Renal cortex interstitium (tissue), 15 donors: ENCODE results near the gene ATP5MC2. TPM values are rescaled to one million over a fixed set of nuclear protein-coding genes. Genes with fewer than 3 reads are reported as not detected.
A peak's percentile ranks its signal among the peaks of the same experiment; 100 is the strongest.
"Not testable (repeated sequence)": the region's sequence is repeated elsewhere in the genome, so short reads cannot be mapped to it uniquely, and the experiment has no call there.

Experiments used
- DNase-seq, 11 donors: peaks; one replicate each; pipeline ENCODE4 v3.0.0-alpha.2; 2013; ENCODE audit warnings: low read depth in 9 of 11, low spot score in 4 of 11; ENCODE audit errors: extremely low read depth in 1 of 11
- long read RNA-seq, 16 experiments: transcript quantifications; one replicate each; lab custom pipeline, GENCODE V29; 2026
- polyA plus RNA-seq, 3 donors: library from polyadenylated mRNA; unstranded; fragments of 120-200 nt; gene quantifications; one replicate each; pipeline ENCODE4 v1.2.1, GENCODE V29; 2013; ENCODE audit not compliant: insufficient read length in 3 of 3

The ATP5MC2 gene
- polyA plus RNA-seq: 100 to 1,000 TPM; 598 to 641 (median 611) TPM
- long read RNA-seq, donor 1, transcript ATP5MC2-203 (4 exons, 1,976 nt): minor isoform, 57 of 608 reads
- long read RNA-seq, donor 1, transcript ATP5MC2-202 (5 exons, 878 nt): major isoform, 227 of 608 reads
- long read RNA-seq, donor 1, partial matches to known transcripts: 308 of 608 reads
- long read RNA-seq, donor 1, other reads (novel, unspliced or antisense): 15 of 608 reads
- long read RNA-seq, donor 2, transcript ATP5MC2-202 (5 exons, 878 nt): major isoform, 240 of 630 reads
- long read RNA-seq, donor 2, transcript ATP5MC2-203 (4 exons, 1,976 nt): minor isoform, 72 of 630 reads
- long read RNA-seq, donor 2, partial matches to known transcripts: 302 of 630 reads
- long read RNA-seq, donor 2, other reads (novel, unspliced or antisense): 14 of 630 reads
- long read RNA-seq, donor 3, transcript ATP5MC2-202 (5 exons, 878 nt): major isoform, 428 of 967 reads
- long read RNA-seq, donor 3, transcript ATP5MC2-203 (4 exons, 1,976 nt): minor isoform, 108 of 967 reads
- long read RNA-seq, donor 3, partial matches to known transcripts: 404 of 967 reads
- long read RNA-seq, donor 3, other reads (novel, unspliced or antisense): 21 of 967 reads
- long read RNA-seq, donor 4, transcript ATP5MC2-202 (5 exons, 878 nt): major isoform, 265 of 530 reads
- long read RNA-seq, donor 4, transcript ATP5MC2-203 (4 exons, 1,976 nt): minor isoform, 79 of 530 reads
- long read RNA-seq, donor 4, partial matches to known transcripts: 161 of 530 reads
- long read RNA-seq, donor 4, other reads (novel, unspliced or antisense): 20 of 530 reads
- long read RNA-seq, donor 5: 0 reads
- long read RNA-seq, donor 6, transcript ATP5MC2-202 (5 exons, 878 nt): major isoform, 255 of 661 reads
- long read RNA-seq, donor 6, transcript ATP5MC2-203 (4 exons, 1,976 nt): minor isoform, 69 of 661 reads
- long read RNA-seq, donor 6, partial matches to known transcripts: 325 of 661 reads
- long read RNA-seq, donor 6, other reads (novel, unspliced or antisense): 11 of 661 reads
- long read RNA-seq, donor 7, transcript ATP5MC2-203 (4 exons, 1,976 nt): minor isoform, 107 of 934 reads
- long read RNA-seq, donor 7, transcript ATP5MC2-202 (5 exons, 878 nt): major isoform, 413 of 934 reads
- long read RNA-seq, donor 7, partial matches to known transcripts: 395 of 934 reads
- long read RNA-seq, donor 7, other reads (novel, unspliced or antisense): 17 of 934 reads
- long read RNA-seq, donor 8, transcript ATP5MC2-202 (5 exons, 878 nt): major isoform, 584 of 809 reads
- long read RNA-seq, donor 8, transcript ATP5MC2-203 (4 exons, 1,976 nt): minor isoform, 197 of 809 reads
- long read RNA-seq, donor 8, transcript ATP5MC2-201 (5 exons, 1,792 nt): minor isoform, 5 of 809 reads
- long read RNA-seq, donor 8, partial matches to known transcripts: 23 of 809 reads
- long read RNA-seq, donor 8, other reads (novel, unspliced or antisense): 0 of 809 reads
- long read RNA-seq, donor 9, transcript ATP5MC2-203 (4 exons, 1,976 nt): minor isoform, 61 of 496 reads
- long read RNA-seq, donor 9, transcript ATP5MC2-202 (5 exons, 878 nt): major isoform, 222 of 496 reads
- long read RNA-seq, donor 9, partial matches to known transcripts: 200 of 496 reads
- long read RNA-seq, donor 9, other reads (novel, unspliced or antisense): 12 of 496 reads
- long read RNA-seq, donor 10, transcript ATP5MC2-203 (4 exons, 1,976 nt): minor isoform, 80 of 788 reads
- long read RNA-seq, donor 10, transcript ATP5MC2-202 (5 exons, 878 nt): major isoform, 292 of 788 reads
- long read RNA-seq, donor 10, partial matches to known transcripts: 392 of 788 reads
- long read RNA-seq, donor 10, other reads (novel, unspliced or antisense): 21 of 788 reads
- long read RNA-seq, donor 11, transcript ATP5MC2-202 (5 exons, 878 nt): major isoform, 214 of 408 reads
- long read RNA-seq, donor 11, transcript ATP5MC2-203 (4 exons, 1,976 nt): minor isoform, 51 of 408 reads
- long read RNA-seq, donor 11, partial matches to known transcripts: 127 of 408 reads
- long read RNA-seq, donor 11, other reads (novel, unspliced or antisense): 16 of 408 reads
- long read RNA-seq, donor 12, transcript ATP5MC2-202 (5 exons, 878 nt): major isoform, 124 of 290 reads
- long read RNA-seq, donor 12, transcript ATP5MC2-203 (4 exons, 1,976 nt): minor isoform, 41 of 290 reads
- long read RNA-seq, donor 12, partial matches to known transcripts: 123 of 290 reads
- long read RNA-seq, donor 12, other reads (novel, unspliced or antisense): 0 of 290 reads
- long read RNA-seq, donor 13: 0 reads
- long read RNA-seq, donor 14, transcript ATP5MC2-203 (4 exons, 1,976 nt): minor isoform, 68 of 518 reads
- long read RNA-seq, donor 14, transcript ATP5MC2-202 (5 exons, 878 nt): major isoform, 204 of 518 reads
- long read RNA-seq, donor 14, partial matches to known transcripts: 226 of 518 reads
- long read RNA-seq, donor 14, other reads (novel, unspliced or antisense): 17 of 518 reads
- long read RNA-seq, donor 15, transcript ATP5MC2-202 (5 exons, 878 nt): major isoform, 117 of 331 reads
- long read RNA-seq, donor 15, transcript ATP5MC2-203 (4 exons, 1,976 nt): minor isoform, 40 of 331 reads
- long read RNA-seq, donor 15, partial matches to known transcripts: 172 of 331 reads
- long read RNA-seq, donor 15, other reads (novel, unspliced or antisense): 0 of 331 reads
- long read RNA-seq, donor 16, transcript ATP5MC2-205 (5 exons, 728 nt): minor isoform, 5 of 1,283 reads
- long read RNA-seq, donor 16, transcript ATP5MC2-201 (5 exons, 1,792 nt): minor isoform, 11 of 1,283 reads
- long read RNA-seq, donor 16, transcript ATP5MC2-203 (4 exons, 1,976 nt): minor isoform, 180 of 1,283 reads
- long read RNA-seq, donor 16, transcript ATP5MC2-202 (5 exons, 878 nt): major isoform, 634 of 1,283 reads
- long read RNA-seq, donor 16, partial matches to known transcripts: 399 of 1,283 reads
- long read RNA-seq, donor 16, other reads (novel, unspliced or antisense): 54 of 1,283 reads

- DNase-seq: peak; percentile 95 to 99 (median 98)
Measured at GRCh38 chr12:53675701-53676607, at the start of gene ATP5MC2. ATP5MC2 (minus strand) TSS chr12:53676083; CDS start chr12:53672614, 3,469 bp downstream.

GRCh38 chr12:53722450-53723041, 46.7 kb upstream of the ATP5MC2 start:
- DNase-seq: no peak

- no peak for DNase-seq
Measured at GRCh38 chr12:53720946-53721345, 45.1 kb upstream of the ATP5MC2 start.

- DNase-seq: no peak
Measured at GRCh38 chr12:53719649-53720048, 43.8 kb upstream of the ATP5MC2 start.

GRCh38 chr12:53718567-53718966, 42.7 kb upstream of the ATP5MC2 start:
- not testable (repeated sequence) for DNase-seq

GRCh38 chr12:53717319-53717718, 41.4 kb upstream of the ATP5MC2 start:
- no peak for DNase-seq

GRCh38 chr12:53714004-53714403, 38.1 kb upstream of the ATP5MC2 start:
- DNase-seq: no peak

- DNase-seq: no peak
Measured at GRCh38 chr12:53713516-53713915, 37.6 kb upstream of the ATP5MC2 start.

GRCh38 chr12:53712059-53712643, 36.3 kb upstream of the ATP5MC2 start:
- DNase-seq: no peak

GRCh38 chr12:53710091-53710490, 34.2 kb upstream of the ATP5MC2 start:
- no peak for DNase-seq

GRCh38 chr12:53709671-53710070, 33.8 kb upstream of the ATP5MC2 start:
- no peak for DNase-seq

GRCh38 chr12:53706080-53706479, 30.2 kb upstream of the ATP5MC2 start:
- DNase-seq: no peak

GRCh38 chr12:53703756-53704155, 27.9 kb upstream of the ATP5MC2 start:
- DNase-seq: no peak
